Neuronal stem cell (in vitro differentiated cells): ENCODE results near the gene BIRC7.

ENCODE experiments used
- DNase-seq: peaks from one replicate; pipeline ENCODE4 v3.0.0-alpha.2; 2013; ENCODE audit warnings: low spot score
- H2AFZ ChIP-seq: one replicate; pipeline ENCODE4 v1.6.1; 2013; ENCODE audit warnings: mild to moderate bottlenecking, low read length, inconsistent platforms
- H2AK5ac ChIP-seq: 2 replicates; pipeline ENCODE4 v1.6.1; 2013; ENCODE audit warnings: low read depth, mild to moderate bottlenecking, inconsistent platforms, low read length, moderate library complexity, mixed read lengths
- H2BK120ac ChIP-seq: 2 replicates; pipeline ENCODE4 v1.6.1; 2013; ENCODE audit warnings: low read depth, mild to moderate bottlenecking, inconsistent platforms, low read length, moderate library complexity, mixed read lengths
- H2BK12ac ChIP-seq: one replicate; pipeline ENCODE4 v1.6.1; 2013; ENCODE audit warnings: low read length, inconsistent platforms
- H2BK15ac ChIP-seq: 2 replicates; pipeline ENCODE4 v1.6.1; 2013; ENCODE audit warnings: mild to moderate bottlenecking, low read length, inconsistent platforms, mixed read lengths
- H2BK5ac ChIP-seq: one replicate; pipeline ENCODE4 v1.6.1; 2013; ENCODE audit warnings: inconsistent platforms, mild to moderate bottlenecking, low read length, moderate library complexity
- H3K14ac ChIP-seq: one replicate; pipeline ENCODE4 v1.6.1; 2013; ENCODE audit warnings: low read length, inconsistent platforms
- H3K18ac ChIP-seq: 2 replicates; pipeline ENCODE4 v1.6.1; 2013; ENCODE audit warnings: low read length, inconsistent platforms
- H3K23ac ChIP-seq: 2 replicates; pipeline ENCODE4 v1.6.1; 2013; ENCODE audit warnings: low read depth, mild to moderate bottlenecking, mixed read lengths, low read length, inconsistent platforms; ENCODE audit not compliant: poor library complexity
- H3K27ac ChIP-seq: replicated peaks from 3 replicates; pipeline ENCODE4 v1.5.1; 2013; ENCODE audit warnings: low read length, inconsistent platforms
- H3K27me3 ChIP-seq, 3 experiments: 2 replicates each; pipeline ENCODE4 v1.6.1; 2013; ENCODE audit warnings: low read length in 3 of 3, mild to moderate bottlenecking in 2 of 3, inconsistent platforms in 1 of 3, low read depth in 1 of 3, mixed read lengths in 1 of 3, moderate library complexity in 1 of 3; ENCODE audit not compliant: control insufficient read depth in 3 of 3, insufficient read depth in 3 of 3
- H3K36me3 ChIP-seq, 2 donors: replicated peaks in 1 of 2; 2 replicates each; pipeline ENCODE4 v1.6.1; 2013; ENCODE audit warnings: low read length in 2 of 2; ENCODE audit not compliant: control insufficient read depth in 2 of 2, insufficient read depth in 2 of 2
- H3K4ac ChIP-seq: 2 replicates; pipeline ENCODE4 v1.6.1; 2013; ENCODE audit warnings: inconsistent platforms, mild to moderate bottlenecking, low read length, moderate library complexity
- H3K4me1 ChIP-seq, 2 donors: 1 replicate in 1 of 2; 2 replicates in 1 of 2; pipeline ENCODE4 v1.6.1; 2013; ENCODE audit warnings: low read length in 2 of 2, low read depth in 1 of 2; ENCODE audit not compliant: control insufficient read depth in 2 of 2, insufficient read depth in 1 of 2
- H3K4me2 ChIP-seq: one replicate; pipeline ENCODE4 v1.6.1; 2013; ENCODE audit warnings: mild to moderate bottlenecking, low read length, inconsistent platforms; ENCODE audit not compliant: insufficient read depth, poor library complexity, severe bottlenecking
- H3K4me3 ChIP-seq, 2 donors: 2 replicates each; pipeline ENCODE4 v1.5.1; 2013; ENCODE audit warnings: low read length in 2 of 2, mild to moderate bottlenecking in 2 of 2, inconsistent platforms in 1 of 2, moderate library complexity in 1 of 2
- H3K79me1 ChIP-seq: one replicate; pipeline ENCODE4 v1.6.1; 2013; ENCODE audit warnings: low read depth, mild to moderate bottlenecking, inconsistent platforms, low read length, moderate library complexity
- H3K9ac ChIP-seq: one replicate; pipeline ENCODE4 v1.6.1; 2013; ENCODE audit warnings: mild to moderate bottlenecking, low read depth, low read length, inconsistent platforms; ENCODE audit not compliant: poor library complexity
- H3K9me3 ChIP-seq, 2 donors: replicated peaks in 1 of 2; 2 replicates each; pipeline versions ENCODE3 to v1.6.1; 2013; ENCODE audit warnings: low read length in 2 of 2, mild to moderate bottlenecking in 2 of 2, inconsistent platforms in 1 of 2, low read depth in 1 of 2, mixed read lengths in 1 of 2, moderate library complexity in 1 of 2; ENCODE audit not compliant: control insufficient read depth in 2 of 2, insufficient read depth in 1 of 2
- H4K8ac ChIP-seq: one replicate; pipeline ENCODE4 v1.6.1; 2013; ENCODE audit warnings: low read depth, mild to moderate bottlenecking, inconsistent platforms, low read length, moderate library complexity
- H4K91ac ChIP-seq: one replicate; pipeline ENCODE4 v1.6.1; 2013; ENCODE audit warnings: low read length, low read depth, mild to moderate bottlenecking, inconsistent platforms; ENCODE audit not compliant: poor library complexity
- WGBS, 2 donors: extraction: QIAGEN DNeasy Blood & Tissue Kit; methylation state at CpG; one replicate each; pipeline ENCODE4 v1.1.7; 2013; ENCODE audit warnings: missing lambda C conversion rate in 2 of 2, mixed read lengths in 1 of 2; ENCODE audit not compliant: insufficient read length in 2 of 2, insufficient replicate concordance in 1 of 2; ENCODE audit errors: extremely low coverage in 2 of 2; 5-methylcytosine and 5-hydroxymethylcytosine counted together

Gene BIRC7

DNA sequence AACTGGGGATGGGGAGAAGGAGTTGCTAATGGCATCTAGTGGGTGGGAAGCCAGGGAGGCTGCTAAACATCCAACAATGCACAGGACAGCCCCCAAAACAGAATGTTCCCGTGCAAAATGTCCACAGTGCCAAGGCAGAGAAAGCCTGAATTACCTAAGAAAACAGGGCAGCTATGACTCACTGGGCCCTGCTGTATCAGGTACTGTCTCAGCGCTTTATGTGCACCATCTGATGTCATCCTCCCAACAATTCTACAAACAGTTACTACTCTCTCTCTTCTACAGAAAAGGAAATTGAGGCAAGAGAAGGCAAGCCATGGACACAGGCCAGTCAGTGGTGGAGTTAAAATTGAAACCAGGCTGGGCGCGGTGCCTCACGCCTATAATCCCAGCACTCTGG, 22.9 kb upstream of the BIRC7 start:
- Histone ChIP-seq H3K36me3 (peaks cover 36 to 72% of the 10 kb centered on the region in 2 donors), H3K27ac (no peak overlapping the region)

GRCh38 chr20:63214514-63214913, 21.2 kb upstream of the BIRC7 start:
- H3K18ac ChIP-seq, result no peak overlapping the region

More for the DNA sequence above, 22.9 kb upstream of the BIRC7 start:
- Histone ChIP-seq H2AK5ac (no peak overlapping the region), H2BK5ac (no peak overlapping the region), H3K23ac (no peak overlapping the region), H3K79me1 (no peaks in the 10 kb centered on the region), H3K4me2 (no peak overlapping the region), H3K18ac (no peak overlapping the region), H3K14ac (no peak overlapping the region), H2BK120ac (no peak overlapping the region), H3K4me1 (peaks cover 8 to 9% of the 10 kb centered on the region in 2 donors), H4K91ac (no peak overlapping the region), H4K8ac (no peak overlapping the region), H3K27me3 (no peaks in the 10 kb centered on the region), H2AFZ (no peak overlapping the region), H3K4ac (no peak overlapping the region), H3K9ac (no peak overlapping the region), H3K4me3 (no peak overlapping the region), H2BK12ac (no peak overlapping the region), H2BK15ac (no peak overlapping the region), H3K9me3 (no peaks in the 10 kb centered on the region)
- DNase-seq, result no peak
- WGBS, 2 donors, result no CpG with 5 or more reads among the region's 5 CpGs

GRCh38 chr20:63215101-63216040, 20.3 kb upstream of the BIRC7 start:
- Histone ChIP-seq H3K27me3 (peaks cover 0 to 19% (median 0%) of the 10 kb centered on the region in 3 experiments), H3K4me1 (peaks cover 8 to 9% of the 10 kb centered on the region in 2 donors), H4K8ac (no peak overlapping the region), H2BK5ac (no peak overlapping the region), H3K4ac (no peak overlapping the region), H2AFZ (peak overlapping the region; percentile 66), H3K9ac (peak overlapping the region; percentile 85), H3K9me3 (no peaks in the 10 kb centered on the region), H4K91ac (no peak overlapping the region), H3K36me3 (peaks cover 22 to 47% of the 10 kb centered on the region in 2 donors), H3K14ac (no peak overlapping the region), H2AK5ac (peak overlapping the region; percentile 86), H3K23ac (peak overlapping the region; percentile 38), H3K4me2 (peak overlapping the region; percentile 84), H3K4me3 (peak overlapping the region; percentile 92), H2BK12ac (no peak overlapping the region), H3K27ac (no peak overlapping the region), H2BK15ac (no peak overlapping the region), H3K79me1 (no peaks in the 10 kb centered on the region), H2BK120ac (no peak overlapping the region), H3K18ac (peak overlapping the region; percentile 69)
- DNase-seq, result no peak
- WGBS, 2 donors, result no CpG with 5 or more reads among the region's 81 CpGs

More at GRCh38 chr20:63214514-63214913, 21.2 kb upstream of the BIRC7 start:
- H2BK15ac ChIP-seq, result no peak overlapping the region
- H2BK12ac ChIP-seq, result no peak overlapping the region
- H4K91ac ChIP-seq, result no peak overlapping the region
- H3K4me1 ChIP-seq, result peaks cover 8 to 9% of the 10 kb centered on the region in 2 donors
- no peak overlapping the region for H4K8ac ChIP-seq
- no peaks in the 10 kb centered on the region for H3K9me3 ChIP-seq
- no CpG with 5 or more reads among the region's 6 CpGs for WGBS, 2 donors
- no peak overlapping the region for H2BK5ac ChIP-seq
- H3K4ac ChIP-seq, result no peak overlapping the region
- no peak overlapping the region for H2AFZ ChIP-seq
- no peak overlapping the region for H3K14ac ChIP-seq
- H2AK5ac ChIP-seq, result no peak overlapping the region
- H3K27me3 ChIP-seq, result peaks cover 0 to 10% (median 0%) of the 10 kb centered on the region in 3 experiments
- H3K23ac ChIP-seq, result no peak overlapping the region
- DNase-seq, result no peak
- H3K4me3 ChIP-seq, result peak overlapping the region in 1 of 2 donors; percentile 92
- H3K4me2 ChIP-seq, result peak overlapping the region; percentile 84
- peaks cover 27 to 56% of the 10 kb centered on the region in 2 donors for H3K36me3 ChIP-seq
- H3K27ac ChIP-seq, result no peak overlapping the region
- H3K9ac ChIP-seq, result no peak overlapping the region
- H2BK120ac ChIP-seq, result no peak overlapping the region
- no peaks in the 10 kb centered on the region for H3K79me1 ChIP-seq
